Activated T-helper 2 cell treated with anti-CD3 and anti-CD28 coated beads, Interferon-gamma antibody, Interleukin-2, Interleukin-4, amounts not matched to agents 10 μg/mL and 5 μg/mL and 100 μg/mL, durations not matched to agents 14 hours and 24 hours and 36 hours (primary cell): ENCODE data around the gene ROBO2. TPM values are rescaled to one million over a fixed set of nuclear protein-coding genes. Genes with fewer than 3 reads are reported as not detected.

Experiments used
- DNase-seq: peaks from one replicate; pipeline ENCODE4 v3.0.0; 2021; ENCODE audit warnings: low spot score
- H3K27ac Mint-ChIP-seq: one replicate; pipeline ENCODE4 v1.8.0; 2021; ENCODE audit warnings: mixed read lengths
- H3K27me3 Mint-ChIP-seq: one replicate; pipeline ENCODE4 v1.8.0; 2021; ENCODE audit warnings: low read depth, mixed read lengths
- H3K36me3 Mint-ChIP-seq: one replicate; pipeline ENCODE4 v1.8.0; 2021; ENCODE audit warnings: low read depth, mixed read lengths
- H3K4me1 Mint-ChIP-seq: one replicate; pipeline ENCODE4 v1.8.0; 2021; ENCODE audit warnings: low read depth, mixed read lengths
- H3K4me3 Mint-ChIP-seq: one replicate; pipeline ENCODE4 v1.8.0; 2021; ENCODE audit warnings: low read depth, mild to moderate bottlenecking, moderate library complexity, mixed read lengths
- H3K9me3 Mint-ChIP-seq: one replicate; pipeline ENCODE4 v1.8.0; 2021; ENCODE audit warnings: mixed read lengths
- intact Hi-C: fragments of 100-400 bp; cut with micrococcal nuclease; formaldehyde crosslinking; loops from one replicate; pipeline ENCODE4 v1.15.1; 2023
- total RNA-seq: library from RNA; stranded (reverse); gene quantifications from 2 replicates; pipeline ENCODE4 v1.2.3, GENCODE V29; 2022

ROBO2 gene
- total RNA-seq, 1 donor from 2014 or later = not detected

GRCh38 chr3:77320514-77320913, 280.6 kb downstream of the ROBO2 start:
- H3K27me3 Mint-ChIP-seq = no peaks in the 10 kb centered on the region
- H3K9me3 Mint-ChIP-seq = no peaks in the 10 kb centered on the region
- H3K36me3 Mint-ChIP-seq = no peaks in the 10 kb centered on the region
- no peak overlapping the region for H3K4me3 Mint-ChIP-seq
- H3K27ac Mint-ChIP-seq = no peak overlapping the region
- no peak for DNase-seq
- no peaks in the 10 kb centered on the region for H3K4me1 Mint-ChIP-seq
- intact Hi-C loops = no loop called here

DNA sequence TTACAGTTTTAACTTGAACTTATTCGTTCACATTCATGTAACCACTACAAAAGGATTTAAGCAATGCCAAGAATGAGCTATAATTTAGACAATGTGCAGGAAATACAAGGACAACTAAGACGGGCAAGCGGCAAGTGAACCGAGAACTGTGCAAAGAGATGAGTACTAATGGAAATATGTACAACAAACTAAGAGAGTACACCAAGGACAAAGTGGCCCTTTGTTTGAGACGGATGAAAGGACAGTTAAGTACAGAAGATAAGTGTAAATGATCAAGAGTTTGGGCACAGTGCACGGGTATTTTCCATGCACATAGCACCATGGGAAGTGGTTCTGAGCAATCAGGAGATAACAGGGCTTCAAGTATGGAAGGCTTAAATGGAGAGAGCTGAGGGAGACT, 281.7 kb downstream of the ROBO2 start:
- Mint-ChIP-seq H3K27me3 (no peaks in the 10 kb centered on the region), H3K27ac (no peak overlapping the region), H3K36me3 (no peaks in the 10 kb centered on the region), H3K4me3 (no peak overlapping the region), H3K9me3 (no peaks in the 10 kb centered on the region), H3K4me1 (no peaks in the 10 kb centered on the region)
- intact Hi-C loops = no loop called here
- DNase-seq = no peak

- no peak for DNase-seq
- peaks cover 5% of the 10 kb centered on the region for H3K9me3 Mint-ChIP-seq
- H3K4me3 Mint-ChIP-seq = no peak overlapping the region
- H3K27me3 Mint-ChIP-seq = no peaks in the 10 kb centered on the region
- intact Hi-C loops = no loop called here
- H3K4me1 Mint-ChIP-seq = no peaks in the 10 kb centered on the region
- H3K36me3 Mint-ChIP-seq = no peaks in the 10 kb centered on the region
- no peak overlapping the region for H3K27ac Mint-ChIP-seq
Observed at GRCh38 chr3:77323626-77324025, 283.7 kb downstream of the ROBO2 start.

- Mint-ChIP-seq H3K4me3 (no peak overlapping the region), H3K36me3 (no peaks in the 10 kb centered on the region), H3K9me3 (peaks cover 5% of the 10 kb centered on the region), H3K4me1 (no peaks in the 10 kb centered on the region), H3K27me3 (no peaks in the 10 kb centered on the region), H3K27ac (no peak overlapping the region)
- intact Hi-C loops = no loop called here
- DNase-seq = no peak
Observed at GRCh38 chr3:77324105-77324504, 284.2 kb downstream of the ROBO2 start.

DNA sequence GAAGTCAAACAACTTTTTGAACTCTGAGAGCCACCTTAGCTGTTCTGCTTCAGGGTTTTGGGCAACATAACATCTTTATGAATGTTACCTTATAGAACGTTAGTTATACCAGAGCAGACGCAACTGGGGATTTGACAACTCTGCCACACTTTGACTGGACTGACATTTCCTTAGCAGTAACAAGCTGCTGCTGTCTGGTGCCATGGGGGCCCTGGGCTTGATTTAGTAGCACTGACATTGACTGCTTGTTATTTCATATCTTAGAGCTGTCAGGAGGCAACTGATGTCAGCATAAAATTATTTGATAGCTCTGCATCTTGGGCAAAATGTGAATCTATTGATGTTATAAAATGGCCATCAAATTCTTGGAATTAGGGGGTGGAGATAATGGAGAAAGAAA, 285.4 kb downstream of the ROBO2 start:
- intact Hi-C loops = no loop called here
- no peak overlapping the region for H3K27ac Mint-ChIP-seq
- DNase-seq = no peak
- H3K27me3 Mint-ChIP-seq = no peaks in the 10 kb centered on the region
- no peak overlapping the region for H3K4me3 Mint-ChIP-seq
- no peaks in the 10 kb centered on the region for H3K4me1 Mint-ChIP-seq
- H3K36me3 Mint-ChIP-seq = no peaks in the 10 kb centered on the region
- H3K9me3 Mint-ChIP-seq = peaks cover 5% of the 10 kb centered on the region

- no peaks in the 10 kb centered on the region for H3K27me3 Mint-ChIP-seq
- DNase-seq = no peak
- H3K27ac Mint-ChIP-seq = no peak overlapping the region
- no peaks in the 10 kb centered on the region for H3K4me1 Mint-ChIP-seq
- H3K36me3 Mint-ChIP-seq = no peaks in the 10 kb centered on the region
- peaks cover 5% of the 10 kb centered on the region for H3K9me3 Mint-ChIP-seq
- H3K4me3 Mint-ChIP-seq = no peak overlapping the region
- intact Hi-C loops = no loop called here
Observed at GRCh38 chr3:77325702-77326101, 285.8 kb downstream of the ROBO2 start.

DNA sequence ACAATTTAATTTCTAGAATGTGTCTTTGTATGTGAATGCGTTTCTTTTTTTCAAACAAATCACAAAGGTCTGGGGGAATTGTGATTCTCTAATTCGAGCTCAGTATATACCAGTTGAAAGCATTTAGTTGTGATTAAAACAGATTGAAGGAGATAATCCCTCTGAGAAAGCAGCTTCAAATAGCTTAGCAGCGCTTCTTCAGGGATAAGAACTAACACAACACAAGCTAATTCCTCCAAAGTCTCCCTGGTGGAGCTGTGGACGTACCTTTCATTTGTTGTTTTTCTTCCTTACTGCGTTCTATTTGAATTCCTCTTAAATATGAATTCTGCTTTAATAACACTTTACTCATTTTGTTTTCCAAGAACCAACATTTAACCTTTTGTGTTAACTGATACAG, 286.7 kb downstream of the ROBO2 start:
- H3K27me3 Mint-ChIP-seq = no peaks in the 10 kb centered on the region
- H3K4me3 Mint-ChIP-seq = no peak overlapping the region
- no peaks in the 10 kb centered on the region for H3K36me3 Mint-ChIP-seq
- DNase-seq = no peak
- H3K9me3 Mint-ChIP-seq = peaks cover 8% of the 10 kb centered on the region
- no peak overlapping the region for H3K27ac Mint-ChIP-seq
- H3K4me1 Mint-ChIP-seq = no peaks in the 10 kb centered on the region
- intact Hi-C loops = no loop called here

DNA sequence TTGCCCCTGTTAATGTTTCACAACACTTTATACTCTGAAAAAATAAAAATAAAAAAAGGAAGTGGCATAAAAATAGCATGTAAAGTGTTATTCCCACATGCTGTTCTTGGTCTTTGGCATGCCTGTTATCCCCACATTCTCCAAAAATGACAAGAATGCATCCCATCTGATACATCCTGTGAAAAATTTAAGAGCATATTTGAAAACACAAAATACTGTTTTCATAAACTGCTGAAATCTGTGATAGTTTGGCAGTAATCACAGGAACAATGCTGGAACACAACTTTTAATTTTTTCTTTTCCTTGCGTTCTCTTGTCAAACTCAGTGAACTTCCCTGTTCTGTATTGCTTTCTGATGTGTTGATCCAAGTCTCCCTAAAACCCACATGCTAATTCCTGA, 288.8 kb downstream of the ROBO2 start:
- Mint-ChIP-seq H3K4me1 (no peaks in the 10 kb centered on the region), H3K27ac (no peak overlapping the region), H3K27me3 (no peaks in the 10 kb centered on the region), H3K9me3 (peaks cover 11% of the 10 kb centered on the region), H3K36me3 (no peaks in the 10 kb centered on the region), H3K4me3 (no peak overlapping the region)
- no peak for DNase-seq
- intact Hi-C loops = no loop called here

GRCh38 chr3:77329116-77329515, 289.2 kb downstream of the ROBO2 start:
- DNase-seq = no peak
- H3K4me1 Mint-ChIP-seq = no peaks in the 10 kb centered on the region
- H3K36me3 Mint-ChIP-seq = no peaks in the 10 kb centered on the region
- H3K27me3 Mint-ChIP-seq = no peaks in the 10 kb centered on the region
- H3K4me3 Mint-ChIP-seq = no peak overlapping the region
- peaks cover 11% of the 10 kb centered on the region for H3K9me3 Mint-ChIP-seq
- H3K27ac Mint-ChIP-seq = no peak overlapping the region
- intact Hi-C loops = no loop called here

GRCh38 chr3:77338195-77338594, 298.3 kb downstream of the ROBO2 start:
- no peak overlapping the region for H3K27ac Mint-ChIP-seq
- intact Hi-C loops = no loop called here

DNA sequence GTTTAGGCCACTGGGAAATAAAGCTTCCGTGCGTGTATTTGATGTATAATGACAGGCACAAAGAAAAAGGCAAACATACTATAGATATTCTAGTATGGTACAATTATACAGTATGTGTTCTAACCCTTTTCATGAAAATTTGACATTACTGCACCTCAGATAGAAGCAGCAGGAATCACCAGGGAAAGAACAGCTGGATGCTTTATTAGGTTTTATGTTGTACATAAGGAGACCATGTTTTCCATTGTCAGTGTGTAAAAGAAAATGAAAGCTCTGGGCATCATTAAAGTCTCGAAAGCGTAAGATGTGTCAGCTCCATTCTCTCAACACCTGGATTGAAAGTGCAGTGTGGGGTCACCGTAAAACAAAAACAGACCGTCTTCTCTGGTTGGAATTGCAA, 302.1 kb downstream of the ROBO2 start:
- no peak for DNase-seq
- H3K27me3 Mint-ChIP-seq = no peaks in the 10 kb centered on the region
- peaks cover 15% of the 10 kb centered on the region for H3K9me3 Mint-ChIP-seq
- H3K27ac Mint-ChIP-seq = no peak overlapping the region
- no peaks in the 10 kb centered on the region for H3K36me3 Mint-ChIP-seq
- intact Hi-C loops = no loop called here
- no peak overlapping the region for H3K4me3 Mint-ChIP-seq
- H3K4me1 Mint-ChIP-seq = no peaks in the 10 kb centered on the region

More at GRCh38 chr3:77338195-77338594, 298.3 kb downstream of the ROBO2 start:
- no peaks in the 10 kb centered on the region for H3K4me1 Mint-ChIP-seq
- H3K27me3 Mint-ChIP-seq = no peaks in the 10 kb centered on the region
- H3K4me3 Mint-ChIP-seq = no peak overlapping the region
- no peak for DNase-seq
- peaks cover 9% of the 10 kb centered on the region for H3K9me3 Mint-ChIP-seq
- H3K36me3 Mint-ChIP-seq = no peaks in the 10 kb centered on the region

DNA sequence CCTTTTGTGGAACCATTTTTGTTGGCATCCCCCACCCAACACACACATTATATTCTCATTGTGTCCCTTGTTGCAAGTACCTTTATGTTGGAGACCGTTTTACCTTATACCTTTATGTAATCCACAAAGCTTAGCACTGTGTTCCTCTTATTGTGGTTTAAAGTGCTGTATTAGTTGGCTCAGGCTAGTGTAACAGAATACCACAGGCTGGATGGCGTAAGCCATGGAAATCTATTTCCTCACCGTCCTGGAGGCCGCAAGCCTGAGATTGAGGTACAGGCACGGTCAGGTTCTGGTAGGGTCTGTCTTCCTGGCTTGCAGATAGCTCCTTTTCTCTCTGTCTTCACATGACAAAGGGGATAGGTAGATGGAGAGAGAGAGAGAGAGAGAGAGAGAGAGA, 302.8 kb downstream of the ROBO2 start:
- H3K36me3 Mint-ChIP-seq = no peaks in the 10 kb centered on the region
- intact Hi-C loops = no loop called here
- H3K4me1 Mint-ChIP-seq = no peaks in the 10 kb centered on the region
- H3K27ac Mint-ChIP-seq = no peak overlapping the region
- no peak for DNase-seq
- no peak overlapping the region for H3K4me3 Mint-ChIP-seq
- peaks cover 20% of the 10 kb centered on the region for H3K9me3 Mint-ChIP-seq
- H3K27me3 Mint-ChIP-seq = no peaks in the 10 kb centered on the region

DNA sequence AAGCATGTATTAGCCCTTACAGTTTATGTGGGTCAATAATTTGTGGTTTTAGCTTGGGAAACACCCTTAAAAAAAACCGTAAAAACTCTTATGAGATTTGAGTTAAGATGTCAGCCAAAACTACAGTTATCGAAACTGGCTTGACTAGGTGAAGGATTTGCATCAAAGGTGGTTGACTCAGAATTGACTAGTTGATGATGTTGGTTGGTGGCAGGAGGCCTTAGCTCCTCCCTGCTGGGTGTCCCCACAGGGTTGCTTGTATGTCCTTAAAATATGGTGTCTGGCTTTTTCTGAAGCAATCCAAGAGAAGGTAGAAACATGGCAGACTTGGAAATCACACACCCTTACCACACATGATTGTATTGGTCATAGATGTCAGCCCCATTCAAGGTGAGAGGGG, 305.1 kb downstream of the ROBO2 start:
- no peak for DNase-seq
- Mint-ChIP-seq H3K9me3 (peaks cover 25% of the 10 kb centered on the region), H3K27ac (no peak overlapping the region), H3K36me3 (no peaks in the 10 kb centered on the region), H3K4me3 (no peak overlapping the region), H3K4me1 (no peaks in the 10 kb centered on the region), H3K27me3 (no peaks in the 10 kb centered on the region)
- intact Hi-C loops = no loop called here

DNA sequence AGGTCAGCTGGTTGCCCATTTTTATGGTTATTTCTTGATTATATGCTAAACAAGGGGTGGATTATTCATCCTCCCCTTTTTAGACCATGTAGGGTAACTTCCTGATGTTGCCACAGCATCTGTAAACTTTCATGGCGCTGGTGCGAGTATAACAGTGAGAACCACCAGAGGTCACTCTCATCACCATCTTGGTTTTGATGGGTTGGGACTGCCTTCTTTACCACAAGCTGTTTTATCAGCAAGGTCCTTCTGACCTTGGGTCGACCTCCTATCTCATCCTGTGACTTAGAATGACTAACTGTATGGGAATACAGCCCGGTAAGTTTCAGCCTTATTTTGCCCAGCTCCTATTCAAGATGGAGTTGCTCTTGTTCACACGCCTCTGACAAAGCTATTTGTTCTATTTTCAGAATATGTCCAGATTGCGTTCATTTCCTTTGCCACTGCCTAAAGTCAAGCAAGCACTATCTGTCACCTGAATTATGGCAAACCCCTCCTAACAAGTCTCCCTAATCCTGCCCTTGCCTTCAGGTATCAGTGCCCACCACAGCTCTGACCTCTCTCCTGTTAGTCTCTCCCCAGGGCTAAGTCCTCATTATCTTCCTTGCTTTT, 308.5 kb downstream of the ROBO2 start:
- Mint-ChIP-seq H3K27me3 (no peaks in the 10 kb centered on the region), H3K4me3 (no peak overlapping the region), H3K4me1 (no peaks in the 10 kb centered on the region), H3K9me3 (peaks cover 38% of the 10 kb centered on the region), H3K36me3 (no peaks in the 10 kb centered on the region), H3K27ac (no peak overlapping the region)
- DNase-seq = no peak
- intact Hi-C loops = no loop called here
